GM10248 (cell line): ENCODE measurements around the gene GAPDHS.

Experiments
- CTCF ChIA-PET: fragments of 300-600 bp; sonication (Branson Sonifier 250); formaldehyde crosslinking; extraction: SDS; loops from one replicate; lab custom pipeline; 2021; ENCODE audit warnings: antibody characterized with exemption; lab: Yijun Ruan, JAX
- POLR2A ChIA-PET: fragments of 350-650 bp; sonication (Branson Sonifier 250); formaldehyde crosslinking; extraction: SDS; loops from one replicate; lab custom pipeline; 2020; ENCODE audit warnings: antibody characterized with exemption; lab: Yijun Ruan, JAX
- DNase-seq: peaks from one replicate; pipeline ENCODE4 v3.0.0; 2012; ENCODE audit errors: extremely low spot score
- TF ChIP-seq, protein P1 (sequence below): IDR thresholded peaks from 2 replicates; pipeline ENCODE4 v1.5.1; 2012; ENCODE audit warnings: mild to moderate bottlenecking, low read depth; ENCODE audit errors: extremely low read depth, missing control alignments, control extremely low read depth

The GAPDHS gene

DNA sequence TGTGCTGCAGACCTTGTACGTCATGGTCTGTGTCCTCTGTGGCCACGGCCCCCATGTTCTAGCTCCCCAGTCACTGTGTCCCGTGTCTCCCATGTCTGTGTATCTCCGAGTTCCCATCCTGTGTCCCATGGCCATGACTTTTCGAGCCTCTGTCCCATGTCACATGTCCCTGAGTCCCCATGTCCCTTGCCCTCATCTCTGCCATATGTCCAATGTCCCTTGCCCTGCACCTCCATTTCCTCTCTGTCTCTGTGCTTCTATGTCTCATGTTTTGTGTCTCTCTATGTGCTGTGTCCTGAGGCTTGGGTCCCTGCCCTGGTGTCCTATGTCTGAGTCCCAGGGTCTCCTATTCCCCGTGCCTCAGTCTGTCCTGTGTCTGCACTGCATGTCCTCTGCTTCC, 28.2 kb downstream of the GAPDHS start:
- ChIA-PET POLR2A (no interaction called here), CTCF (no interaction called here)

DNA sequence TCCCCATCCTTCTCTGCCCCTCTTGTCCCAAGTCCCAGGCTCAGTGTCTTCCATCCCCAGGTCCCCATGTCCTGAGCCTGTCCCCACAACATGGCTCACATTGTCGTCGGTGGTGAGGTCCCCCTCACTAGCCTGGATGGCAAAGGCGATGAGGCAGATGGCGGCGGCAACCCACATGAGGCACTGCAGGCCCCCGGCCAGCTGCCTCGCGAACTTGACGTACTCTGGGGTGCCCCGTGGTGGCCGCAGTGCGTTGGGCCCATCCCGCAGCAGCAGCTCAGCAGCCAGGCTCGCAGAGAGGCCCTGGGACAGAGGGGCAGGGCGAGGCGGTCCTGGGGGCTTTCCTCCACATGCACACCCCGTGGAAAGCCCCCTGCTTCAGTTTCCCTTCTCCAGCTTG, 29.1 kb downstream of the GAPDHS start:
- POLR2A ChIA-PET, result interaction anchor here (0.5 kb wide), 1 partner anchor 287 kb away, joined by 3 read pairs; no protein-coding TSS in a partner anchor
- CTCF ChIA-PET, result interaction anchor here (1.0 to 4.4 kb wide), 2 partner anchors 13 to 52 kb away, joined by 3 to 21 read pairs; no protein-coding TSS in a partner anchor
- no peak for DNase-seq
- TF ChIP-seq, protein P1, sequence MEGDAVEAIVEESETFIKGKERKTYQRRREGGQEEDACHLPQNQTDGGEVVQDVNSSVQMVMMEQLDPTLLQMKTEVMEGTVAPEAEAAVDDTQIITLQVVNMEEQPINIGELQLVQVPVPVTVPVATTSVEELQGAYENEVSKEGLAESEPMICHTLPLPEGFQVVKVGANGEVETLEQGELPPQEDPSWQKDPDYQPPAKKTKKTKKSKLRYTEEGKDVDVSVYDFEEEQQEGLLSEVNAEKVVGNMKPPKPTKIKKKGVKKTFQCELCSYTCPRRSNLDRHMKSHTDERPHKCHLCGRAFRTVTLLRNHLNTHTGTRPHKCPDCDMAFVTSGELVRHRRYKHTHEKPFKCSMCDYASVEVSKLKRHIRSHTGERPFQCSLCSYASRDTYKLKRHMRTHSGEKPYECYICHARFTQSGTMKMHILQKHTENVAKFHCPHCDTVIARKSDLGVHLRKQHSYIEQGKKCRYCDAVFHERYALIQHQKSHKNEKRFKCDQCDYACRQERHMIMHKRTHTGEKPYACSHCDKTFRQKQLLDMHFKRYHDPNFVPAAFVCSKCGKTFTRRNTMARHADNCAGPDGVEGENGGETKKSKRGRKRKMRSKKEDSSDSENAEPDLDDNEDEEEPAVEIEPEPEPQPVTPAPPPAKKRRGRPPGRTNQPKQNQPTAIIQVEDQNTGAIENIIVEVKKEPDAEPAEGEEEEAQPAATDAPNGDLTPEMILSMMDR, result no peak

More for the DNA sequence above, 28.2 kb downstream of the GAPDHS start:
- no peak for DNase-seq
- TF ChIP-seq, protein P1, result no peak

DNA sequence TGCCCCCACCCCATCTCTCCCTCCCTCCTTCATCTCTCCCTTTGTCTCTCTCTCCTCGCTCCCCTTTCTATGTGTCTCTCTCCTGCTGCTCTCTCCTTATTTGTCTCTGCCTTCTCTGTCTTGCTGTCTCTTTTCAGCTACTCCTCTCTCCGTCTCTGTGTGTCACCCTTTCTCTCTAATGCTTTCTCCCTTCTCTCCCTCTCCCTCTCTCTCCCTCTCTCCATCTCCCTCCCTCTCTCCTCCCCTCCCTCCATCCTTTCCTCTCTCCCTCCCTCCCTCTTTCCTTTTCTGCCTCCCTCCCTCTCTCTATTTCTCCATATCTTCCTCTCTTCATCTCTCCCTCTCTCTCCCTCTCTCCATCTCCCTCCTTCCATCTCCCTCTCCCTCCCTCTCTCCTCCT, 29.5 kb downstream of the GAPDHS start:
- ChIA-PET CTCF (interaction anchor here (0.8 to 4.4 kb wide), 3 partner anchors 14 to 52 kb away, joined by 3 to 21 read pairs (median 3); no protein-coding TSS in a partner anchor), POLR2A (interaction anchor here (0.5 kb wide), 1 partner anchor 287 kb away, joined by 3 read pairs; no protein-coding TSS in a partner anchor)
- DNase-seq, result no peak
- TF ChIP-seq, protein P1, result no peak

DNA sequence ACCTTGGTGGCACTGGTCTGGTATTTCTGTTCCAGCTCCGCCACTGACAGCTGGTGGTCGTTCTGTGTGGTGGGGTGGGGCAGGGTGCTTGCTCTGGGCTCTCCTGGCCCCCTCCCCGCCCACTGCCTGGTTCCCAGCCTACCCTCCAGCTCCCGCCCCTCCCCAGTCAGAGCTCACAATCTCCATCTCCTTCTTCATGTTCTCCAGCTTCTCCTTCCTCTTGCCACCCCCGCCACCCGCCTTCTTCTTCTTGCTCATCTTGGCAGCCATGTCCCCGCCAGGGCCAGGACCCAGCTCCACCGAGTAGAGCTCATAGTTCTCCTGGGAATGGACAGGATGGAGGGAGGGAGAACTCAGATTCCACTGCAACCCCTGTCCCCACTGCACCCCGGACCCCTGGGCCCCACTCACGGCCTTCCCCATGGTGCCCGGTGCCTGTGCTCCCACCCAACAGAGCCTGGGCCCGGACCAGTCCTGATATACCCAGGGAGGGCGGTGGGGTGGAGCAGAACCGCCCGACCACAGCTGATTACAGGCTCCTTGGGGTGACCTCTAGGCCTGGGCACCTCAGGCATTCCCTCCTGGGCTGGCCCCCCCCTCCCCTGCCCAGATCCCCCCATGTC, 30.1 kb downstream of the GAPDHS start, which contains the start of gene ATP4A:
ATP4A (minus strand) TSS at position 452 of the 623 bp plus-strand sequence; CDS start at position 423, 29 bp downstream.
- ChIA-PET CTCF (interaction anchor here (0.8 to 4.4 kb wide), 5 partner anchors 14 to 53 kb away, joined by 3 to 21 read pairs (median 3); no protein-coding TSS in a partner anchor), POLR2A (interaction anchor here (0.6 kb wide), 2 partner anchors 210 to 326 kb away, joined by 3 read pairs; no protein-coding TSS in a partner anchor)
- DNase-seq, result no peak
- TF ChIP-seq, protein P1, result no peak

DNA sequence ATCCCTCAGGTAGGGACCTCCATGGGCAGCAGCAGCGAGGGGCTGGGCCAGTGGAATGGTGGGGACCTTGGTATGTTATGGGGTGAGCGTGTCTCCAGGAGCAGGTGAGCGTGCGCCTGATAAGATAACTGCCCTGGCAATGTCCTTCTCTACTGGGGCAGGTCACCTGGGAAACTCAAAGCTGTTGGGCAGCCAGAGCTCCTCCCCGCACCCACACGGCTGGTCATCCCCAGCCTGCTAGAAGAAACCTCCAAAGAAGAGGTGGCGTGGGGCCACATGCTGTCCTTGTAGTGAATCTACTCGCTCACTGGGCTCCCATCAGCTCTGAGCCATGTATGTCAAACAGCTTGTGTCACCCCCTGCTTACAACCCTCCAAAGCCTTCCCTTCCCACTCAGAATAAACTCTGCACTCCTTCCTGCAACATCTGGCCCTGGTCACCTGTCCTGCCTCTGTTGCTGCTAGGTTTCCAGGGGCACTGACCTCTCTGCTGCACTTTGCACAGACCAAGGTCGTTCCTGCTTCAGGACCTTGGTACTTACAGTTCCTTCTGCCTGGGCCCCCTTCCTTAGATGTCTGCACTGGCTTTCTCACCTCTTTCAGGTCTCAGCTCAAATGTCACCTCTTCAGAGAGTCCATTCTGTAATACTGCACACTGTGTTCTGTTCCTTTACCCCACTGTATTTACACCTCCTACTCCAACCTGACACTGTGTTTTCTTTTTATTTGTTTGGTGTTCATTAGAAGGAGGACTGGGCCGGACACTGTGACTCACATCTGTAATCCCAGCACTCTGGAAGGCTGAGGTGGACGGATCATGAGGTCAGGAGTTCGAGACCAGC, 32.0 kb downstream of the GAPDHS start:
- CTCF ChIA-PET, result interaction anchor here (4.4 kb wide), 1 partner anchor 16 kb away, joined by 21 read pairs; no protein-coding TSS in a partner anchor
- POLR2A ChIA-PET, result no interaction called here
- TF ChIP-seq, protein P1, result no peak
- DNase-seq, result no peak

DNA sequence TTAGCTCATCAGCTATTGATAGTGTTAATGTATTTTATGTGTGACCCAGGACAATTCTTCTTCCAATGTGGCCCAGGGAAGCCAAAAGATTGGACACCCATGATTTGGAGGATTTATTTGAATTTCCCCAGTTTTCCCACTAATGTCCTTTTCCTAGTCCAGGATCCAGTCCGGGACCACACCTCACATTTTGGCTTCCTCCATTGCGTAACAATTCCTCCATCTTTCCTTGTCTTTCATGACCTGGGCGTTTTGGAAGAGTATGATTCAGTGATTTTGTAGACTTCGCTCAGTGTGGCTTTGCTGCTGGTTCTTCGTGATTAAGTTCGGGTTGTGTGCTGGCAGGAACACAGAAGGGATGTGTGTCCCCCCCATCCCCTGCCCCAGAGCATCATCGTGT, 33.5 kb downstream of the GAPDHS start:
- CTCF ChIA-PET, result no interaction called here
- POLR2A ChIA-PET, result no interaction called here
- DNase-seq, result no peak
- TF ChIP-seq, protein P1, result no peak
